Psoas muscle (tissue), 8 donors: Measurements from ENCODE around the gene HCN4. TPM values are rescaled to one million over a fixed set of nuclear protein-coding genes. Genes with fewer than 3 reads are reported as not detected.

Experiments used
- ATAC-seq, 4 donors: fragments of 200-7000 bp; cut with Tn5 transposase; one replicate each; pipeline ENCODE4 v1.9.1; 2020; ENCODE audit warnings: moderate library complexity in 3 of 4, mild to moderate bottlenecking in 2 of 4
- DNase-seq, 2 donors: peaks; one replicate each; pipeline ENCODE4 v3.0.0-alpha.2; 2020
- H3K27ac ChIP-seq: fragments of 200-600 bp; one replicate; pipeline ENCODE4 v1.8.0; 2022
- H3K27me3 ChIP-seq, 3 donors: fragments of 200-600 bp in 1 of 3; one replicate each; pipeline versions ENCODE4 v1.6.1 to v1.8.0; 2013 to 2022; ENCODE audit warnings: low read length in 2 of 3, mild to moderate bottlenecking in 2 of 3, moderate library complexity in 1 of 3; ENCODE audit not compliant: insufficient read depth in 3 of 3
- H3K36me3 ChIP-seq, 2 donors: fragments of 200-600 bp in 1 of 2; one replicate each; pipeline versions ENCODE4 v1.6.1 to v1.8.0; 2013 to 2022; ENCODE audit warnings: low read depth in 1 of 2, mild to moderate bottlenecking in 1 of 2, moderate library complexity in 1 of 2; ENCODE audit not compliant: insufficient read depth in 1 of 2
- H3K4me1 ChIP-seq: fragments of 200-600 bp; one replicate; pipeline ENCODE4 v1.8.0; 2022
- H3K4me3 ChIP-seq: fragments of 200-600 bp; one replicate; pipeline ENCODE4 v1.8.0; 2022; ENCODE audit warnings: mild to moderate bottlenecking
- H3K9me3 ChIP-seq: fragments of 200-600 bp; one replicate; pipeline ENCODE4 v1.8.0; 2022
- CTCF ChIP-seq: fragments of 200-600 bp; IDR thresholded peaks from one replicate; pipeline ENCODE4 v1.8.0; 2022; ENCODE audit warnings: antibody characterized with exemption
- WGBS, 3 donors: extraction: QIAGEN DNeasy Blood & Tissue Kit; methylation state at CpG; one replicate each; pipeline versions ENCODE4 v1.1.6 to v1.1.7; 2013; 5-methylcytosine and 5-hydroxymethylcytosine counted together
- intact Hi-C, 2 donors: fragments of 100-400 bp; cut with DNase I; formaldehyde crosslinking; loops; one replicate each; pipeline versions ENCODE4 v1.11.0 to v1.14.2; 2022
- polyA plus RNA-seq, 3 donors: library from polyadenylated mRNA; stranded (reverse); fragments of 200-250 nt; gene quantifications; one replicate each; pipeline ENCODE4 v1.2.3, GENCODE V29; 2013
- total RNA-seq, 4 donors: library from RNA; stranded (reverse); fragmentation: NEBNext Ultra II Directional in 2 of 4; extraction: Animal tissue kit (Norgen Biotek cat#: 25700) in 2 of 4; gene quantifications; one replicate each; pipeline versions ENCODE4 v1.2.1 to v1.2.4, GENCODE V29; 2021 to 2023
- donor health status: healthy with polysubstance abuse.
- donor health status: DM: no; HTN: no; CAD: no; lungs with moderate emphysema.
- donor health status: Bipolar disorder and iron deficiency.
- donor health status: healthy.
- donor health status: DM: yes; HTN: yes; CAD: no.
- donor health status: DM: no; HTN: no; CAD: no.
- donor health status: DM: no; HTN: no; CAD: no.
- donor health status: DM: yes; HTN: yes; CAD: no.

The HCN4 gene
- total and polyA plus RNA-seq, 7 donors: not detected

DNA sequence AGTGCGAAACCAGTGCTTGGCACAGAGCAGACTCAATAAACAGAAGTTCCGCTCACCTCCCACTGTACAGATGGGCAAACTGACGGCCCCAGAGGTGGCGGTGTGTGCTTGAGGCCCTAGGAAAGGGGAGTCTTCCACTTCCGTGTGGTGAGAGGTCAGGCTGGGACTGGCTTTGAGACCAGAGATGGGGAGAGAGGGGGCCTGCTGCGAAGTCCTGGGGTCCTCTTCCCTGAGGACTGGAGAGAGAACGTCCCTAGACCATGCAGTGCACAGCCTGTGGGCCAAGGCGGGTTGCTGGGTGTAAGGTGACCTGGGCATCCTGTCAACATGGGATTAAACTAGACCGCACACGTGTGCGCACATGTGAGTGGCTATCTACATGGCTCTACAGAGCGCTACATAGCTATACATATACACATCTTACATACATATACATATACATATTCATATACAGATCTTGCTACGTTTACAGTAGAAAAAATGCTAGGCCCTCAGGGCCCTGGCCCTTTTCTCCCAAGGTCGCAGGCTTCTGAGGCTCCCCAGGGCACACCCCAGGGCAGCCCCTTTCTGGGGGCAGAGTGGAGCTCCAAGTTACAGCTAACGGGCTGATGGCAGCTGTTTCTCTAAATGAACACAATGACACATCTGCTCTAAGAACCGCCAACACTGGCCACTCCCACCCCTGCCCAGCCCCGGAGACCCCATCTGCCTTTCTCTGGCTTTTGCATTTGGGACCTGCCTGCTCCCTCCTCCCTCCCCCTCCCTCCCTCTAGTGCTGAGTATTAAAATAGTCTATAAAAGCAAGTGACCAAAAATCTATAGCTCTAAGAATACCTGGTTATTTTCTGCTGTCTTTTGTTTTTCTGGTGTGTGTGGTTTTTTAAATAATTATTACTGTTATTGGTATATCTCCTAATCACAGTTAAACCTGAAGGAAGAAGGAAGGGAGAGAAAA is 47.0 kb downstream of the HCN4 start:
- Histone ChIP-seq H3K27me3 (peaks cover 0 to 17% (median 10%) of the 10 kb centered on the region in 3 donors), H3K9me3 (no peaks in the 10 kb centered on the region), H3K4me3 (no peak overlapping the region), H3K36me3 (no peaks in the 10 kb centered on the region), H3K4me1 (no peaks in the 10 kb centered on the region), H3K27ac (no peak overlapping the region)
- TF ChIP-seq CTCF: no peak
- ATAC-seq: no peak
- peak in 1 of 2 donors; percentile 15 for DNase-seq
- WGBS, 3 donors: 68 to 73% (median 69%) methylated on average over 17 of the region's 17 CpGs
- intact Hi-C loops: no loop called here

- DNase-seq (no peak), ATAC-seq (no peak)
- no peak overlapping the region for H3K27ac ChIP-seq
- H3K4me1 ChIP-seq: no peaks in the 10 kb centered on the region
- H3K27me3 ChIP-seq: peaks cover 0 to 17% (median 10%) of the 10 kb centered on the region in 3 donors
- no peak overlapping the region for H3K4me3 ChIP-seq
- 92 to 94% (median 92%) methylated on average over 3 of the region's 3 CpGs for WGBS, 3 donors
- H3K9me3 ChIP-seq: no peaks in the 10 kb centered on the region
- TF ChIP-seq CTCF: no peak
- no peaks in the 10 kb centered on the region for H3K36me3 ChIP-seq
- intact Hi-C loops: no loop called here
Observed at GRCh38 chr15:73320619-73321180, 48.1 kb downstream of the HCN4 start.

- intact Hi-C loops: no loop called here
Observed at GRCh38 chr15:73319460-73320245, 49.1 kb downstream of the HCN4 start.

More at GRCh38 chr15:73319460-73320245, 49.1 kb downstream of the HCN4 start:
- peaks cover 0 to 17% (median 4%) of the 10 kb centered on the region in 3 donors for H3K27me3 ChIP-seq
- no peak overlapping the region for H3K27ac ChIP-seq
- H3K4me3 ChIP-seq: no peak overlapping the region
- ATAC-seq: no peak
- WGBS, 3 donors: 77 to 80% (median 78%) methylated on average over 8 of the region's 8 CpGs
- no peak for DNase-seq
- TF ChIP-seq CTCF: no peak
- no peaks in the 10 kb centered on the region for H3K9me3 ChIP-seq
- no peaks in the 10 kb centered on the region for H3K36me3 ChIP-seq
- H3K4me1 ChIP-seq: no peaks in the 10 kb centered on the region
